ENCODE results near the gene AHCTF1. TPM values are rescaled to one million over a fixed set of nuclear protein-coding genes. Genes with fewer than 3 reads are reported as not detected.
"Not testable (repeated sequence)": the region's sequence is repeated elsewhere in the genome, so short reads cannot be mapped to it uniquely, and the experiment has no call there.

AHCTF1 gene
- total RNA-seq, 1 donor from 2014 or later: 31.7 TPM

GRCh38 chr1:246916026-246916923, 15.5 kb downstream of the AHCTF1 start:
- DNase-seq: not testable (repeated sequence)

DNA sequence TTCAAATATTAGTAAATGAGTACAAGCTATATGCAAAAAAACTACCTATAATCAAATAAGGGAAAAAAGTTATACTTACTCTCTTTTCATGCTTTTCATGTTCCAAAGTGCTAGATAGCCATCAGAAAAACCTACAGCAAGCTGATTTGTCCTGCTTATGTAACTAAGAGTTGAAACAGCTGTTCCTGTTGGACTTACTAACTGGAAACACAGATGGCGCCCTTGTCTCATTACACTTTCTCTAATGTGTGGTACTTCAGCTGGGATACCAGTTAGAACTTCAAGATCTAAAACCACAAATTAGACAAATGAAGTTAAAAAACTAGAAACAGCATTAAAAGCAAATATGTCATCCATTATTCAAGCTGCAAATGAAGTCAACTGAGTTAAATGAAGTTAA, 24.3 kb downstream of the AHCTF1 start:
- DNase-seq: peak; percentile 82

DNA sequence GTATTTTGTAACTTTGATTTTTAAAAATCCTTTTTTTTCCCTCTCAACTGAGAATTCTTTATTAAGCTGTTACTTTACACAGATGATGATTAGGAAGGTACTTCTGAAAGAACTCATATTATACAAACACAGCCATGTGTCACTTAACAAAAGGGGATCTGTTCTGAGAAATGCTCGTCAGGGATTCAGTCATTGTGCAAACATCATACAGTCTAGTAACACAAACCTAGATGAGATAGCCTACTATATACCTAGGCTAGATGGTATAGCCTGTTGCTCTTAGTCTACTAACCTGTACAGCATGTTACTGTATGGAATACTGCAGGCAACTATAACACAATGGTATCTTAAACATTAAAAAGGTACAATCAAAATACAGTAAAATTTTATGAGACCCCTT, 24.9 kb downstream of the AHCTF1 start:
- no peak for DNase-seq

- DNase-seq: no peak
Observed at GRCh38 chr1:246901874-246902273, 29.9 kb downstream of the AHCTF1 start.

- DNase-seq: no peak
Observed at GRCh38 chr1:246897302-246897701, 34.4 kb downstream of the AHCTF1 start.

- no peak for DNase-seq
Observed at GRCh38 chr1:246893191-246893939, 38.4 kb downstream of the AHCTF1 start.

DNA sequence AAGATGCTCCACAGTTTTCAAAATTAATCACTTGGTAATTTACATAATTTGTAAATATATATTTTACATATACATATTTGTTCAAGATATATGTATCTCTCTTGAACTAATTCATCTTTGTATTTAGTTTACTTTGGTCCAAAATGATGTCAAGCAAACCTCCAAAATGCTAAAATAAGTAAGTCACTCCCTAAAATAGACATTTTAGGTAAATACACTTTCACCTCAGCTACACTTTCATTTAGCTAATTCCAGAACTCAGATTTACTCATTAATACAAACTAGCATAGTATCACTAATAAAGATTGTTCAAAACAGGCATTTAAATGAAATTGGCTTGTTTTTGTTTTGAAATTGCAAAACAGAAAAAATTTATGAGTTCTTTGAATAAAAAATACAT, 40.6 kb downstream of the AHCTF1 start:
- DNase-seq: no peak

GRCh38 chr1:246888522-246888921, 43.2 kb downstream of the AHCTF1 start:
- no peak for DNase-seq

DNA sequence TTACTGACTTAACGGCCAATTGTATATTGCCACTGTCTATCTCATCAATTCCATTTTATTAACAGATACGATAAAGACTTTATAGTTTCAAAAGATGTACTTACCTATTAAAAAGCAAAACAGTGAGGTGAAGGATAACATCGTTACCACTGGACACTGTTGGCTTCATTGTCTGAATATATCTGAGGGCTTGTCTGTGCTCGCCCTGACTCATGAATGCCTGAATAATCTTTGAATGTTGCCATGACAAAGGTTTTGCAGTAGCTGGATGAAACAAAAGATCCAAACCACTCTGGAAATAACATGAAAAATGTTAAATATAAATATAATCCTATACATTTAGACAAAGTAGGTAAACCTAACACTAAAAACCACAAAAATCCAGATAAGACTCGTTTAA, 46.4 kb downstream of the AHCTF1 start:
- DNase-seq: not testable (repeated sequence)

GRCh38 chr1:246878551-246878950, 53.2 kb downstream of the AHCTF1 start:
- no peak for DNase-seq

- DNase-seq: no peak
Observed at GRCh38 chr1:246876431-246876830, 55.3 kb downstream of the AHCTF1 start.

DNA sequence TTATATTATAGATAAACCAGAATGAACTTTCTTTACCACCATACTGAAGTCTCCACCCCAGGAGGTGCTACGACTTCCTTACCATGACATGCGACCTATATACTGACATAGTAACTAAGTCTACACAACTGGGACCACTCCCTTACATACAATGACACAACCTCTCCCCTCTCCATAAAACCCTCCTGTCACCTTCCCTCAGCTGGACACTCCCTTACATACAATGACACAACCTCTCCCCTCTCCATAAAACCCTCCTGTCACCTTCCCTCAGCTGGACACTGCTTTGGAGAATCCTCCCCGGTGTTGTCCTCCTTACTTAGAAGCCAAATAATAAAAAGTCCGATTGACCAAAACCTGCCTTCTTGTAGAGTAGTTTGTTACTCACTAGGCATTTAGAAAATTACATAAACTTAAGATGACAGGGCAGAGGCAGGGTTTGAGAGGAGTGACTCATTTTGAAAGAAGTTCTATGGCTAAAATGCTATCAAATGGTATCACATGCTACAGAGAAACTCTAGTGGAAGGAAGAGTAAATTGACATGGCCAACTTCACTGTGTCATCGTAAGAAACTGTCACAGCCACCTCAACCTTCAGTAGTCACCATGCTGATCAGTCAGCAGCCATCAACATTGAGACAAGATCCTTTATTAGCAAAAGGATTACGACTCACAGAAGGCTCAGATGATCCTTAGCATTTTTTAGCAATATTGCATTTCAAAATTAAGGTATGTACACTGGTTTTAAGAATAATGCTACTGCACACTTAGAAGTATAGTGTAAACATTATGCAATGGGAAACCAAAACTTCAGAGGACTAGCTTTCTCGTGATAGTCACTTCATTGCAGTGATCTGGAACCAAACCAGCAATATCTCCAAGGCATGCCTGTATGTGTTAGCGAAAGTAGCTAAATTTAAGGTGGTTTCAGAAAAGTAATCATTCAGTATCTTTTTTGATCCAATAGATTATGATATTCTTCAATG, 56.4 kb downstream of the AHCTF1 start:
- no peak for DNase-seq

- DNase-seq: no peak
Observed at GRCh38 chr1:246865921-246866320, 65.8 kb downstream of the AHCTF1 start.

DNA sequence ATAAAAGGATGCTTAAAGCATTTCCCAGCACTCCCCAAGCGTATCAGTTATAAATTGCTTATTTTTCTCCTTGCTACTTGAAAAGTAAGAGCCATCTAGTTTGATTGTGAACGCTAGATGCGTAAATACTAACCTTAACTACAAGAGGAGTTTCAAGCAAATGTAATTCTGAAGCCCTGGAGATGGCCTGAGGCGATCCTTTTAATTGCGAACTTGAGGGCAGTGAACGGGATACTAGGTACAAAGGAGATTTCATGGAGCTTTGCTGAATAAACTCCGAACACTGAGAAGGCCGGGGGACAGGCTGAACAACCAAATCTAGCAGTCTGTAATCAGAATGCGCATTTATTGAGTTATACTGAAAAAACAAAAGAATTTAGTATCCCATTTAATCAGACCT, 68.0 kb downstream of the AHCTF1 start:
- DNase-seq: not testable (repeated sequence)

- DNase-seq: no peak
Observed at GRCh38 chr1:246860401-246860800, 71.3 kb downstream of the AHCTF1 start.

DNA sequence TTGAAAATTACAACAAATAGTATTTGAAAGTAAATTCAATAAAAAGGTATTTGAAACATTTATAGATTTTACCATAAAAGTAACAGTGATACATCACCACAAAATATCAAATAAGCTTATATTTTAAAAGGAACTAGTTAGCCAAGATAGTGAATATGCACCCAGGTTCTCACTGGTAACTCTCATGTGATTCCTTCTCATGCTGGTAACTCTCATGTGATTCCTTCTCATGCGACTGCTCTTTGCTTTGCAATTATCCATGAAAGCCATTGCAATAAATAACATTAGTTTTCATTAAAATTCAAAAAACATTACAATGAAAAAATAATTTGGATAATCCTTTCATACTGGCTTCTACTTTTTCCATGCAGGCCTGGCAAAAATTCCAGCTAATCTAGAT, 75.4 kb downstream of the AHCTF1 start:
- DNase-seq: no peak

DNA sequence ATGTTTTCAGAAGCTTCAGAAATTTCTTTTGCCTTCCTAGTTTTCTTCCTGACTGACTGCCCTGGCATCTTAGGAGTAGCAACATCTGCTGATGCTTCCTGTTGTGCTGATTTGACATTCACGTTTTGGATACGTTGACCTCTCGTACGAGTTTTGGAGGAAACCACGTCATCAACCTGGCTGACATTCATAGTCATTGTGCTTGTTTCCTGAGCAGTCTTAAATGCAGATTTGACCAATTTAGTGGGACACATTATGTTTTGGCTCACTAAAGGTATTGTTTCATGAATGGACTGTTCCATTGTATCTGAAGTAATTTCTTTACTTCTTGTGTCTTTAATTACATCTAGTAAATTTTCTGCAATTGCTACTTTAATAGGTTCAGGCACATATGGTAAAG, 81.1 kb downstream of the AHCTF1 start:
- DNase-seq: peak; percentile 74

GRCh38 chr1:246843876-246844275, 87.9 kb downstream of the AHCTF1 start:
- no peak for DNase-seq

GRCh38 chr1:246840761-246841160, 91.0 kb downstream of the AHCTF1 start:
- DNase-seq: not testable (repeated sequence)

DNA sequence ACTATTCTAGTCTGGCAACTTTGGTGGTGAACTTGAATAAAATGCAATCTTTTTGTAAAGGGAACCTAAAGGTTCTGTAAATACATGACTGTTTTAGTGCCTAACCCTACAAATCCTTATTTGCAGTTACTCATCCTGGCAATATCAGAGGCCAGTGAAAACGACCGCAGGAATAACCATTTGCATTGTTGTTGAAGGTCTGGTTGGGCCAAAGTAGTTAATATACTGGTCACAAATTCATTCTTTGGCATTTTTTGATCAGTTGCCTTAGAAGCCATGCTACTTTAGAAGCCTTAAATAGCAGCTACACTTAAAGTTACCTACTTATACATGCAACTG, 93.7 kb downstream of the AHCTF1 start:
- DNase-seq: no peak

DNA sequence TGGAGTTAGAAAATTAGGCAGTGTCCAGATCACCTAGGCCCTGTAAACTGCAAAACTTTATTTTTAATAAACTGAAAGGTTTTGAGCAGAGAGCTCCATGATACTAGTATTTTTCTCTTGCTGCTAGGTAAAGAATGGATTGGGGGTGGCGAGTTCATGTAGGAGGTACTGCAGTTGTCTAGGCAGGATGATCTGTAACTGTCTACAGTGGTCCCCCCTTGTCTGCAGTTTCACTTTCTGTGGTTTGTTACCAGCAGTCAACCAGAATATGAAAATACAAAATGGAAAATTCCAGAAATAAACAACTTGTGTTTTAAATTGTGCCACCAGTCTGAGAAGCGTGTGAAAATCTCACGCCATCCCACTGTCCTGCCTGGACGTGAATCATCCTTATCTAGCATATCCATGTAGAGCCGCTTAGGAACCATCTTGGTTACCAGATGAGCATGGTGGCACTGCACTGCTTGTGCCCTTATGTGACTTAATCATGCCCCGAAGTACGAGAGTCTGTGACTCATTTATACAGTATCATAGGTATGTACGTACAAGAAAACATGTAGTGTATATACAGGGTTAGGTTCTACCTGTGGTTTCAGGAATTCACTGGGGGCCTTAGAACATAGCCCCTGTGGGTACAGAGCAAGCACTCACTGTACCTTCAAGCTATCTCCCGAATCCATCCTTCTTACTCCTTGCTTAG, 94.2 kb downstream of the AHCTF1 start:
- no peak for DNase-seq
